Transverse colon (tissue), 3 donors: Measurements from ENCODE around the gene PRPF40B.

Experiments used
- EP300 ChIP-seq: sonication (generic); formaldehyde crosslinking; IDR thresholded peaks from one replicate; pipeline ENCODE4 v1.6.1; 2017; ENCODE audit warnings: antibody characterized with exemption, low read depth
- TF ChIP-seq, protein P1 (sequence below), 5 experiments: fragments of 200-600 bp in 3 of 5; fragments of 450-650 bp in 2 of 5; sonication (generic) in 3 of 5; IDR thresholded peaks; 1 replicate in 2 of 5; 2 replicates in 3 of 5; pipeline ENCODE4 v1.5.1; 2016 to 2017; ENCODE audit warnings: antibody characterized with exemption in 5 of 5, inconsistent platforms in 3 of 5, mild to moderate bottlenecking in 2 of 5, moderate library complexity in 1 of 5

DNA sequence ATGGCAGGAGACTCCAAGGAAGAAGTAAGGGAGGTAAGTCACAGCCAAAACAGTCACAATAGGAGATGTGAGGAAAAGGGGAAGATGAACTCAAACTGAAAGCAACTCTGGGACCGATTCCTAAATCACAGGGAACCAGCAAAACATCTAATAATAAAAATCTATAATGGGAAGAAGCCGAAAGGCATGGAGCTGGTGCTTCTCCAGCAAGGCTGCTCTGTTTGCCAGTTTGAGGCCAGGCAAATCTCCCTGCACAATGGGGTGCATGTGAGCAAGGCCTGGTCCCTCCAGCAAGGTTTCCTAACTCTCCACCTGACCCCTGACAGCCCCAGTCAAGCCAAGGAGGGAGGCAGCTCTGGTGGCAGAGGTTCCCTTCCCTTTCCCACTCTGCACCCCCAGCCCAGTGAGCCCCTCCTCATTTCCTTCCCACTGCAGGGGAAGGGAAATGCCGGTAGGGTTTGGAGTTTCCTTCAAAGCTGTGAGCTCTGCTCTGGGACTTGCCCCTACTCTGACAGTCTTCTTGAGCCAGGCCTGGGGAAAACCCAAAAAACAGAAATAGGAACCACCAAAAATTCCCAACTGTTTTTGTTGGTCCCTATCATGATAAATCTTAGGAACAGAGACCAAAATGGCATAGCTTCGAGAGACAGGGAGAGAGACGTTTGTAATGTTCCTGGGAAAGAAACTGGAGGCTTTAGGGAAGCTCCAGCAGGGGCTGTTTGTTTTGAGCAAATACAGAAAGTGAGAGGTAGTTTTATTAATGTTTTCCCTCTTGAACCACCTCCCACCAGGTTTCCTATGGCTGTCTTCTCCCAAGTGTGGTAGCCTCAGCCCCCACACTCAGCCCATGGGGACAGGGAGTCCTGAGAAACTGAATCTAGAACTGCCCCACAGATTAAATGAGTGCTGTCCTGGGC, 49.2 kb downstream of the PRPF40B start:
- TF ChIP-seq, protein P1, sequence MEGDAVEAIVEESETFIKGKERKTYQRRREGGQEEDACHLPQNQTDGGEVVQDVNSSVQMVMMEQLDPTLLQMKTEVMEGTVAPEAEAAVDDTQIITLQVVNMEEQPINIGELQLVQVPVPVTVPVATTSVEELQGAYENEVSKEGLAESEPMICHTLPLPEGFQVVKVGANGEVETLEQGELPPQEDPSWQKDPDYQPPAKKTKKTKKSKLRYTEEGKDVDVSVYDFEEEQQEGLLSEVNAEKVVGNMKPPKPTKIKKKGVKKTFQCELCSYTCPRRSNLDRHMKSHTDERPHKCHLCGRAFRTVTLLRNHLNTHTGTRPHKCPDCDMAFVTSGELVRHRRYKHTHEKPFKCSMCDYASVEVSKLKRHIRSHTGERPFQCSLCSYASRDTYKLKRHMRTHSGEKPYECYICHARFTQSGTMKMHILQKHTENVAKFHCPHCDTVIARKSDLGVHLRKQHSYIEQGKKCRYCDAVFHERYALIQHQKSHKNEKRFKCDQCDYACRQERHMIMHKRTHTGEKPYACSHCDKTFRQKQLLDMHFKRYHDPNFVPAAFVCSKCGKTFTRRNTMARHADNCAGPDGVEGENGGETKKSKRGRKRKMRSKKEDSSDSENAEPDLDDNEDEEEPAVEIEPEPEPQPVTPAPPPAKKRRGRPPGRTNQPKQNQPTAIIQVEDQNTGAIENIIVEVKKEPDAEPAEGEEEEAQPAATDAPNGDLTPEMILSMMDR (IDR thresholded peaks at IDR 0.05) = no peak
- no peak for TF ChIP-seq EP300
